GM19467 (cell line): ENCODE measurements around the gene CACNB1.
"Not testable (repeated sequence)": the region's sequence is repeated elsewhere in the genome, so short reads cannot be mapped to it uniquely, and the experiment has no call there.

ENCODE experiments used
- ATAC-seq: cut with Tn5 transposase; IDR thresholded peaks from one replicate; pipeline ENCODE4 v1.9.1; 2021; ENCODE audit warnings: mild to moderate bottlenecking, moderate library complexity; ENCODE audit not compliant: unreplicated experiment

The CACNB1 gene

DNA sequence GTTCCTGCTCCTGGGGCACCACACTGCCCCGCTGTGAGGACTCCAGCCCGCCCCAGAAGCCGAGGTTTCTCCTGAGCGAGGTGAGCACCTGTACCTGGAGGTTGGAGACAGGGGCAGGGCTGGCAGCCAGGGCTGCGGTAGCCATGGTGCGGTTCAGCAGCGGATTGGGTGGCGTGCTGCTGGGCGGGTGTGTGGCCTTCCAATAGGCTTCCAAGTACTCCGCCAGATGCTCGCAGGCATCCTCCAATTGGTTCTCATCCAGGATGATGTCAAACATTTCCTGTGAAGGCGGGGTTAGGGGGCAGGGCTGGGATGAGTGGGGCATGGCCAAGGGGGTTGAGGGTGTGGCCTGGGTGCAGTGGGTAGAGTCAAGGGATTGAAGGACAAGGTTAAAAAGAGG lies 20.2 kb downstream of the CACNB1 start:
- no peak for ATAC-seq

DNA sequence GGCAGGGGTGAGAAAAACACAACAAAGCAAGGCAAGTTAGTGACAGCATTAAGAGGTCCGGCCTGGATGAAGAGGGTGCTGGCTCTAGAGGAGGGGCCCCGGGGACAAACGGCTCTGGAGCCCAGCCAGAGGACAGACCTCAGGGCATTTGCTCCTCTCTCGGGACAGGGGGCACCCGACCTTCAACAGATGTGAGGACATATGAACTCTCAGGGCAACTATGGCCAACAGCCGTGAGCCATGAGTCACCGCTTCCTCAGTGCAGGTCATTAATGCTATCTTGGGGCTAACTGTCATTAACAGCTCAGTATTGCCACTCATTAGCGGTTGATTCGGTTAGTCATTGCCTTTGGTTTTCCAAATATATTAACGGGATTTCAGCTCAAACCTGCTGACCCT lies 21.8 kb downstream of the CACNB1 start:
- no peak for ATAC-seq

GRCh38 chr17:39174920-39175694 lies 22.4 kb downstream of the CACNB1 start:
- ATAC-seq = no peak

DNA sequence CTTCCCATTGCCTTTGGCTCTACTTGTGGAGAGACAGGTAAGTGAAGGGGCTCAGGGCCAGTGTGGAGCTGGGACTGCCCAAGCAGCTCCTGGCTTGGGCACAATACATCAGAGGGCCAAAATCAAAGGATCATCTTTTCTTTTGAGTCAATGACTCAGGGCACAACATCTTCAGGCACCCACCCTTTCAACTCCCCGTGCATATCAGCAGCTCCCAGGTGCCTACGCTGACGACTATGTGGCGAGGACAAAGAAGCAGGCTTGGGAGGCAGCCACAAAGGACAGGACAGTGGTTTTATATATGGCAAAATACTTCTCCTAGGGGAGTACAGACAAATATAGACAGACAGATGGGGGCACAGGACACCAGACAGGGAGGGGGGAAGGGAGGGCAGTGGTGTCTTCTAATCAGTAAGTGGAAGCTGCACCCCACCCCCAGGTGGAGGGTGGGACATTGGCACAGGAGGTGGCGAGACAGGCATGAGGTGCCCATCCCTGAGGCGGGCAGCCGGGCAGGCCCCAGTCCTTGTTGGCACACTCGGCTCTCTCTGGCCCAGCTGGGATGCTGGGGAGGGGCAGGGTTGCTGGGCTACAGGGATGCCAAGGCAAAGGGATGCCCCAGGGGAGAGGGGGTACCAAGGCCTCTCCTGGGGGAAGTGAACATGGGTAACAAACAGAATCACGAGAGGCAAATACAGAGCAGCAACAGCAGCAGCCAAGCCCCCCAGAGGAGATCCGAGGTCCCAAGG lies 23.8 kb downstream of the CACNB1 start:
- ATAC-seq = no peak

GRCh38 chr17:39173080-39173479 lies 24.4 kb downstream of the CACNB1 start:
- ATAC-seq = no peak

DNA sequence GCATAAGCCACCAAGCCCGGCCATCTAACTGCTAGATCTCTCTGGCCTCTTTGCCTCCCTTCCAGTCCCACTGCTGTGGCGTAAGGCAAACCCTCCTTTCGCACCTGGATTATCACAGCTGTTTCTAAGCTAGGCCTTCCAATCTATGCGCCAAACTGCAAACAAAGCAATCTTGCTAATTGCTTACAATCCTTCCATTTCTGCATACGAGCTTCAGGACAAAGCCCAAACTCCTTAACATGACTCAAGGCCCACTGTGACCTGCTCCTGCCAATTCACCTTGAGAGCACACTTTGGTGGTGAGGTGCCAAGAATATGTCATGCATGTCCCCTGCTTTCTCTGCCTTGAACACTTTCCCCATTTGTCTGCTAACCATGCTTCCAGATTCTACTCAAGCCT lies 25.5 kb downstream of the CACNB1 start:
- ATAC-seq = no peak

DNA sequence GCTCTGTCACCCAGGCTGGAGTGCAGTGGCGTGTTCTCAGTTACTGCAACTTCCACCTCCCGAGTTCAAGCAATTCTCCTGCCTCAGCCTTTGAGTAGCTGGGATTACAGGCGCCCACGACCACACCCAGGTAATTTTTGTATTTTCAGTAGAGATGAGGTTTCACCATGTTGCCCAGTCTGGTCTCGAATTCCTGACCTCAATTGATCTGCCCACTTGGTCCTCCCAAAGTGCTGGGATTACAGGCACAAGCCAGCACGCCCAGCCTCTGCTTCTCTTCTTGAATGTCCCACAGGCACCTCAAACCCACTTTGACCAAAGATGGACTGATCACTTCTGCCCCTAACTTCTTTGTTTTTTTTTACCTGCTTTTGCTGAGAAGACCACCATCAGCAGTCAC lies 26.9 kb downstream of the CACNB1 start:
- no peak for ATAC-seq

DNA sequence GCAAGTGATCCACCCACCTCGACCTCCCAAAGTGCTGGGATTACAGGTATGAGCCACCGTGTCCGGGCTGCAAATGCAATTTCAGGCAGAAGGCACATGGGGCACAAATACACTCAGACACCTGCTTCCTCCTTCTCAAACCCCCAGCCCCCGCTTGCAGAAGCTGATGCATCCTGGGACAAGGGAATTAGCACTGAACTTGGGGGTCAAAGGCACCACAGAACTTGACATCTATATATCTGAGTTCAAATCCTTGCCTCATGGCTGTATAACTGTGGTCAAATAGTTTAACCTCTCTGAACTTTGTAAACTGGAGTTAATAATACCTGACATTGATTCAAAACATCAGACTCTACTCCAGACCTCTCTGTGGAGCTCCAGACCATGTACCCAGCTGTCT lies 27.4 kb downstream of the CACNB1 start:
- ATAC-seq = no peak

GRCh38 chr17:39169518-39169917 lies 28.0 kb downstream of the CACNB1 start:
- ATAC-seq = no peak

DNA sequence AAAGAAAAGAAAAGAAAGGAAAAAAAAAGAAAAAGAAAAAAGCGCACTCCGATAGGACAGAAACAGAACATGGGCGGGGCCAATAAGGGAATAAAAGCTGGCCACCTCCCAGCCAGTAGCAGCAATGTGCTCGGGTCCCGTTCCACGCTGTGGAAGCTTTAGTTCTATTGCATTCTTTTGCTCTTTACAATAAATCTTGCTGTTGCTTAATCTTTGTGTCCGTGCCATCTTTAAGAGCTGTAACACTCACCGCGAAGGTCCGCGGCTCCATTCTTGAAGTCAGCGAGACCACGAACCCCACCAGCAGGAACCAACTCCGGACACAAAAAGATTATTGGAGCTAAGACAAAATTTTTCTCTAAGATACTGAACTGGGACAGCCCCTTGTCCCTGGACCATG lies 28.4 kb downstream of the CACNB1 start:
- ATAC-seq = no peak

- ATAC-seq = not testable (repeated sequence)
These were observed 29.0 kb downstream of the CACNB1 start for GRCh38 chr17:39168503-39168902.

- ATAC-seq = no peak
These were observed 30.0 kb downstream of the CACNB1 start for GRCh38 chr17:39167476-39167875.

- no peak for ATAC-seq
These were observed 30.8 kb downstream of the CACNB1 start for GRCh38 chr17:39166437-39167335.

GRCh38 chr17:39165841-39166349 lies 31.6 kb downstream of the CACNB1 start, which contains the start of gene ARL5C:
Gene ARL5C (minus strand): TSS chr17:39166161. CDS start chr17:39165760, 401 bp downstream.
- ATAC-seq = no peak

GRCh38 chr17:39165178-39165840 lies 32.2 kb downstream of the CACNB1 start:
- no peak for ATAC-seq

DNA sequence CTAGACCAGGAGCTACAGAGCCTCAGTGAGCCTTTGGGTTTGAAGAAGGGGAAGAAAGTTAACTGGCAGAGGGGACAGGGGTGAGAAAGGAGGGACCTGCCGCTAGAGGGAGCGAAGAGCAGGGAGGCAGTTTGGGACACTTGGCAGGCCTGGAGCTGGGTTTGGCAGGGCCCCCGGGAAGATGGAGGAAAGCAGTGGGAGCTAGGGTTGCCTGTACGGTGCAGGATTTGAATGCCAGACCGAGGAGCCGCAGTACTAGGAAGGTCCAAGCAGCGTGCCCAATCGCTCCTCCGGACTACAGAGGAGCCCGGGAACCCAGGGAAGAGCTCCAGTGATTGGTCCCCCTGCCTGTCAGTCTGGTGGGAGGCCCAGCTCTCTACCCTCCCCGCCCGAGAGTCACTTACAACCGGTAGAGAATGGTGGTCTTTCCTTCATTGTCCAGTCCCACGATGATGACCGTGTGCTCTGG lies 32.8 kb downstream of the CACNB1 start:
- ATAC-seq = peak; percentile 72

DNA sequence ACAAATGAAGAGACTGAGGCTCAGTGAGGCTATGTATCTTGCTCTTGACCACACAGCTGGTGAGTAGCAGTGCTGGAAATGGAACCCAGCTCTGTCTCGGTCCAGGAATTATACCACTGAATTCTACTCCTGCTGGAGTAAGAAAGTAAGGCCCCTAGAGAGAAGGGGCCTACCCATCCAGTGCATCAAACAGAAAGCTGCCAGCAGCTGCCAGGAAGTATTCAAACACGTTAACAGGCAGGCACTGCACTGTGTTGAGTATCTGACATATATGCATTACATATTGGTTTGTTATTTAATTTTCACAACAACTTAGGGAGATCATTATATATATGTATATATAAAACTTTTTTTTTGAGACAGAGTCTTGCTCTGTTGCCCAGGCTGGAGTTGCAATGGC lies 35.5 kb downstream of the CACNB1 start:
- ATAC-seq = no peak

- ATAC-seq = no peak
These were observed 38.8 kb downstream of the CACNB1 start for GRCh38 chr17:39158623-39159022.

DNA sequence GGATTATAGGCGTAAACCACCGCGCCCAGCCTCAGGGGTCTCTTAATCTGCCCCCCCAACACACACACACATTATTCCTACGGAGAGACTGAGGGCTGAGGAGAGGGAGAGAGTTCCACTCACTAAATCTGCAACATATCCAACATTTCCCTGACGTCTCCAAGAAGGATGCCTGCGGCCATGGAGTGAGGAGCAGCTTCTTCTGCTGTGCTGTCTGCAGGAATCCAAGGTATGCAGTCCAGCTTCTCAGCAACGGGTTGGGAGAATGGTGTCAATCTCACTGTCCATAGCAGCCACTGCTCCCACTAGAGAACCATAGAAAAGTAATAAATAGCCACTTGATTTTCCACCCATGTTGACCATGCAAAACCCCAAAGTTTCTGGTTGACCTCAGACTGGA lies 41.0 kb downstream of the CACNB1 start:
- no peak for ATAC-seq

GRCh38 chr17:39155654-39156053 lies 41.8 kb downstream of the CACNB1 start:
- ATAC-seq = no peak
